ENCODE measurements around the gene CCDC142.

Gene CCDC142

GRCh38 chr2:74505448-74506246 is 22.8 kb upstream of the CCDC142 start:
- TF ChIP-seq CTCF (IDR thresholded peaks at IDR 0.05): no peak
- H3K4me3 ChIP-seq: peak overlapping the region; percentile 22
- no peak overlapping the region for H3K27ac ChIP-seq
- DNase-seq (ENCODE audit: low spot score): no peak

GRCh38 chr2:74504591-74504990 is 21.8 kb upstream of the CCDC142 start:
- Histone ChIP-seq H3K4me3 (no peak overlapping the region), H3K27ac (no peak overlapping the region)
- DNase-seq (ENCODE audit: low spot score): no peak
- TF ChIP-seq CTCF (IDR thresholded peaks at IDR 0.05): no peak

GRCh38 chr2:74503506-74504475 is 21.0 kb upstream of the CCDC142 start:
- Histone ChIP-seq H3K27ac (peak overlapping the region; percentile 6 to 80), H3K4me3 (peak overlapping the region; percentile 82)
- DNase-seq (ENCODE audit: low spot score): no peak
- no peak for TF ChIP-seq CTCF (IDR thresholded peaks at IDR 0.05)

GRCh38 chr2:74502720-74503505 is 20.1 kb upstream of the CCDC142 start:
- TF ChIP-seq CTCF (IDR thresholded peaks at IDR 0.05): no peak
- Histone ChIP-seq H3K4me3 (peak overlapping the region; percentile 82), H3K27ac (peak overlapping the region; percentile 6 to 80)
- DNase-seq (ENCODE audit: low spot score): peak; percentile 87

- H3K27ac ChIP-seq: peak overlapping the region in 1 of 2 donors; percentile 80
- TF ChIP-seq CTCF (IDR thresholded peaks at IDR 0.05): no peak
- DNase-seq (ENCODE audit: low spot score): peak; percentile 68
- peak overlapping the region; percentile 82 for H3K4me3 ChIP-seq
These were observed 19.4 kb upstream of the CCDC142 start for GRCh38 chr2:74502147-74502719.

GRCh38 chr2:74501335-74502071 is 18.7 kb upstream of the CCDC142 start:
- Histone ChIP-seq H3K27ac (no peak overlapping the region), H3K4me3 (no peak overlapping the region)
- DNase-seq (ENCODE audit: low spot score): no peak
- no peak for TF ChIP-seq CTCF (IDR thresholded peaks at IDR 0.05)
